ENCODE measurements around the gene MYO3B.
A peak's percentile ranks its signal among the peaks of the same experiment; 100 is the strongest.

MYO3B gene

GRCh38 chr2:170310876-170311502, 133.0 kb downstream of the MYO3B start:
- DNase-seq = no peak

- DNase-seq = peak; percentile 33
These were observed 135.5 kb downstream of the MYO3B start for GRCh38 chr2:170313347-170313991.

GRCh38 chr2:170313992-170314348, 136.0 kb downstream of the MYO3B start:
- DNase-seq = no peak

- DNase-seq = no peak
These were observed 136.9 kb downstream of the MYO3B start for GRCh38 chr2:170314744-170315447.

- no peak for DNase-seq
These were observed 143.0 kb downstream of the MYO3B start for GRCh38 chr2:170320948-170321347.

GRCh38 chr2:170321526-170321925, 143.6 kb downstream of the MYO3B start:
- DNase-seq = no peak

GRCh38 chr2:170322140-170322766, 144.3 kb downstream of the MYO3B start:
- no peak for DNase-seq

- DNase-seq = no peak
These were observed 145.8 kb downstream of the MYO3B start for GRCh38 chr2:170323743-170324142.

- no peak for DNase-seq
These were observed 146.7 kb downstream of the MYO3B start for GRCh38 chr2:170324640-170325046.

GRCh38 chr2:170330881-170331280, 152.9 kb downstream of the MYO3B start:
- no peak for DNase-seq

GRCh38 chr2:170332676-170333402, 154.9 kb downstream of the MYO3B start:
- no peak for DNase-seq

- DNase-seq = no peak
These were observed 157.4 kb downstream of the MYO3B start for GRCh38 chr2:170335351-170335750.

- DNase-seq = no peak
These were observed 158.5 kb downstream of the MYO3B start for GRCh38 chr2:170336408-170336807.

GRCh38 chr2:170336916-170337315, 159.0 kb downstream of the MYO3B start:
- no peak for DNase-seq

- DNase-seq = no peak
These were observed 161.4 kb downstream of the MYO3B start for GRCh38 chr2:170339322-170339721.

- no peak for DNase-seq
These were observed 162.1 kb downstream of the MYO3B start for GRCh38 chr2:170339750-170340692.

- DNase-seq = no peak
These were observed 162.7 kb downstream of the MYO3B start for GRCh38 chr2:170340693-170341068.

GRCh38 chr2:170341684-170342623, 164.0 kb downstream of the MYO3B start:
- DNase-seq = no peak

- DNase-seq = no peak
These were observed 166.9 kb downstream of the MYO3B start for GRCh38 chr2:170344663-170345346.

- no peak for DNase-seq
These were observed 167.7 kb downstream of the MYO3B start for GRCh38 chr2:170345607-170346006.

Measured in left hindlimb (tissue), 1 donor.